ENCODE results near the gene SSTR4.

SSTR4 gene

DNA sequence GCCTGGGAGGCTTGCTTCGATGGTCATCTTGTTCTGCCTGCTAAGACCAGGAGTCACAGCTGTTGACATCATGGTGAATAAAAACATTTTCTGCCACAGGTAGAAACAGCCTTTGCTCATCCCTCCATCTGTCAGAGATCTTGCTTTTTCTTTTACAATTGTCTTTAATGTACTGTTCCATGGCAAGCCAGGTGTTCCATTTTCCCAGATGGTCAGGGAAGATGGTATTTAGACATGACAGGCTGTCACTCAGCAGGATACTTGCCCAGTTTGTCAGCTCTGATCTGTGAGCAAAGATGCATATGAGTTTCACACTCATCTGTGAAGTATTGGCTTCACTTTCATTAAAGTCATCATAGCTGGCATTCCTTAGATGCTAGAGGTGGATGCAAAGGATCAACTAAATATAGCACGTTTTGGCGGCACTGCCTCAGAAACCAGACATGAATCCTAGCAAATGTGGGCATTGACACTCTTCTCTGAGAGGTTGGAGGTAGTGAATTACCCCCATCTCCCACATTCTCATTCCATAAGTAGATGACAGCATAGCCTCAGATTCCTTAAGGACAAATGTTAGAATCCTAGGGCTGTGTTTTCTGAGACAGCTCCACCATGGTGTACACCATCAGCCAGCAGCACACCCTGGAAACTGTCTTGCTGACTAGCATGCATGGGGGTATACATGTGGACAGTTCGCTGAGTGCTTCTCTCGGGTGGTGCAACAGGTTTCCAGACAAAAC is 4.2 kb downstream of the SSTR4 start:
- TF ChIP-seq, protein P1, sequence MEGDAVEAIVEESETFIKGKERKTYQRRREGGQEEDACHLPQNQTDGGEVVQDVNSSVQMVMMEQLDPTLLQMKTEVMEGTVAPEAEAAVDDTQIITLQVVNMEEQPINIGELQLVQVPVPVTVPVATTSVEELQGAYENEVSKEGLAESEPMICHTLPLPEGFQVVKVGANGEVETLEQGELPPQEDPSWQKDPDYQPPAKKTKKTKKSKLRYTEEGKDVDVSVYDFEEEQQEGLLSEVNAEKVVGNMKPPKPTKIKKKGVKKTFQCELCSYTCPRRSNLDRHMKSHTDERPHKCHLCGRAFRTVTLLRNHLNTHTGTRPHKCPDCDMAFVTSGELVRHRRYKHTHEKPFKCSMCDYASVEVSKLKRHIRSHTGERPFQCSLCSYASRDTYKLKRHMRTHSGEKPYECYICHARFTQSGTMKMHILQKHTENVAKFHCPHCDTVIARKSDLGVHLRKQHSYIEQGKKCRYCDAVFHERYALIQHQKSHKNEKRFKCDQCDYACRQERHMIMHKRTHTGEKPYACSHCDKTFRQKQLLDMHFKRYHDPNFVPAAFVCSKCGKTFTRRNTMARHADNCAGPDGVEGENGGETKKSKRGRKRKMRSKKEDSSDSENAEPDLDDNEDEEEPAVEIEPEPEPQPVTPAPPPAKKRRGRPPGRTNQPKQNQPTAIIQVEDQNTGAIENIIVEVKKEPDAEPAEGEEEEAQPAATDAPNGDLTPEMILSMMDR (IDR thresholded peaks at IDR 0.05; ENCODE audit: poor library complexity, severe bottlenecking): no peak
- Histone ChIP-seq H3K36me3 (ENCODE audit: low read depth) (no peaks in the 10 kb centered on the region), H3K27ac (ENCODE audit: poor library complexity, severe bottlenecking) (peak overlapping the region; percentile 28), H3K4me1 (ENCODE audit: insufficient read depth, poor library complexity, severe bottlenecking) (peaks cover 4% of the 10 kb centered on the region), H3K9me3 (ENCODE audit: severe bottlenecking) (no peaks in the 10 kb centered on the region), H3K27me3 (ENCODE audit: insufficient read depth, poor library complexity, severe bottlenecking) (no peaks in the 10 kb centered on the region), H3K4me3 (ENCODE audit: severe bottlenecking) (no peak overlapping the region)
- DNase-seq (ENCODE audit: low spot score): no peak
- ATAC-seq (ENCODE audit: low read depth): peak; percentile 5; the same call in 2 of the 3 replicates

GRCh38 chr20:23039885-23040508 is 4.9 kb downstream of the SSTR4 start:
- ATAC-seq (ENCODE audit: low read depth): peak; percentile 78
- H3K4me3 ChIP-seq (ENCODE audit: severe bottlenecking): no peak overlapping the region
- H3K4me1 ChIP-seq (ENCODE audit: insufficient read depth, poor library complexity, severe bottlenecking): peaks cover 4% of the 10 kb centered on the region
- TF ChIP-seq, protein P1 (IDR thresholded peaks at IDR 0.05; ENCODE audit: poor library complexity, severe bottlenecking): no peak
- H3K27ac ChIP-seq (ENCODE audit: poor library complexity, severe bottlenecking): peak overlapping the region; percentile 28
- no peaks in the 10 kb centered on the region for H3K9me3 ChIP-seq (ENCODE audit: severe bottlenecking)
- H3K36me3 ChIP-seq (ENCODE audit: low read depth): no peaks in the 10 kb centered on the region
- no peaks in the 10 kb centered on the region for H3K27me3 ChIP-seq (ENCODE audit: insufficient read depth, poor library complexity, severe bottlenecking)
- DNase-seq (ENCODE audit: low spot score): no peak

GRCh38 chr20:23042270-23042669 is 7.2 kb downstream of the SSTR4 start:
- no peak overlapping the region for H3K27ac ChIP-seq (ENCODE audit: poor library complexity, severe bottlenecking)
- H3K27me3 ChIP-seq (ENCODE audit: insufficient read depth, poor library complexity, severe bottlenecking): no peaks in the 10 kb centered on the region
- H3K4me3 ChIP-seq (ENCODE audit: severe bottlenecking): no peak overlapping the region
- peaks cover 21% of the 10 kb centered on the region for H3K36me3 ChIP-seq (ENCODE audit: low read depth)
- DNase-seq (ENCODE audit: low spot score): no peak
- H3K4me1 ChIP-seq (ENCODE audit: insufficient read depth, poor library complexity, severe bottlenecking): peaks cover 22% of the 10 kb centered on the region
- TF ChIP-seq, protein P1 (IDR thresholded peaks at IDR 0.05; ENCODE audit: poor library complexity, severe bottlenecking): no peak
- no peak for ATAC-seq (ENCODE audit: low read depth)
- H3K9me3 ChIP-seq (ENCODE audit: severe bottlenecking): no peaks in the 10 kb centered on the region

GRCh38 chr20:23043376-23043775 is 8.3 kb downstream of the SSTR4 start:
- Histone ChIP-seq H3K36me3 (ENCODE audit: low read depth) (peaks cover 24% of the 10 kb centered on the region), H3K27ac (ENCODE audit: poor library complexity, severe bottlenecking) (no peak overlapping the region), H3K4me1 (ENCODE audit: insufficient read depth, poor library complexity, severe bottlenecking) (peaks cover 26% of the 10 kb centered on the region), H3K9me3 (ENCODE audit: severe bottlenecking) (no peaks in the 10 kb centered on the region), H3K27me3 (ENCODE audit: insufficient read depth, poor library complexity, severe bottlenecking) (no peaks in the 10 kb centered on the region), H3K4me3 (ENCODE audit: severe bottlenecking) (no peak overlapping the region)
- DNase-seq (ENCODE audit: low spot score): no peak
- ATAC-seq (ENCODE audit: low read depth): no peak
- TF ChIP-seq, protein P1 (IDR thresholded peaks at IDR 0.05; ENCODE audit: poor library complexity, severe bottlenecking): no peak

- Histone ChIP-seq H3K4me3 (ENCODE audit: severe bottlenecking) (peak overlapping the region; percentile 42), H3K36me3 (ENCODE audit: low read depth) (peaks cover 24% of the 10 kb centered on the region), H3K27ac (ENCODE audit: poor library complexity, severe bottlenecking) (peak overlapping the region; percentile 66), H3K27me3 (ENCODE audit: insufficient read depth, poor library complexity, severe bottlenecking) (no peaks in the 10 kb centered on the region), H3K4me1 (ENCODE audit: insufficient read depth, poor library complexity, severe bottlenecking) (peaks cover 22% of the 10 kb centered on the region), H3K9me3 (ENCODE audit: severe bottlenecking) (no peaks in the 10 kb centered on the region)
- DNase-seq (ENCODE audit: low spot score) (no peak), ATAC-seq (ENCODE audit: low read depth) (no peak)
- TF ChIP-seq, protein P1 (IDR thresholded peaks at IDR 0.05; ENCODE audit: poor library complexity, severe bottlenecking): no peak
Measured at GRCh38 chr20:23046431-23046830, 11.3 kb downstream of the SSTR4 start.
